ENCODE results near the gene ACE2. TPM values are rescaled to one million over a fixed set of nuclear protein-coding genes. Genes with fewer than 3 reads are reported as not detected.

ACE2 gene
- total RNA-seq, 1 donor from 2014 or later, result not detected

GRCh38 chrX:15579778-15580747, 20.7 kb downstream of the ACE2 start:
- H3K4me3 ChIP-seq (ENCODE audit: low read length in 3 of 3), result no peak overlapping the region
- H3K27me3 ChIP-seq (ENCODE audit: control insufficient read depth in 3 of 3, insufficient read depth in 3 of 3, low read length in 3 of 3), result peaks cover 0 to 4% (median 0%) of the 10 kb centered on the region in 3 donors
- H3K27ac ChIP-seq (ENCODE audit: low read depth, low read length), result no peak overlapping the region
- H3K4me1 ChIP-seq (ENCODE audit: control insufficient read depth in 3 of 3, insufficient read depth in 3 of 3, low read length in 3 of 3), result peaks cover 0 to 4% (median 4%) of the 10 kb centered on the region in 3 donors
- no peaks in the 10 kb centered on the region for H3K9me3 ChIP-seq (ENCODE audit: control insufficient read depth in 3 of 3, low read length in 3 of 3)
- H3K9ac ChIP-seq (ENCODE audit: low read depth in 1 of 3, low read length in 3 of 3), result no peak overlapping the region
- no peaks in the 10 kb centered on the region for H3K36me3 ChIP-seq (ENCODE audit: control insufficient read depth in 3 of 3, insufficient read depth in 3 of 3, low read length in 3 of 3)

GRCh38 chrX:15576019-15576418, 24.7 kb downstream of the ACE2 start:
- Histone ChIP-seq H3K4me1 (ENCODE audit: control insufficient read depth in 3 of 3, insufficient read depth in 3 of 3, low read length in 3 of 3) (peaks cover 0 to 4% (median 4%) of the 10 kb centered on the region in 3 donors), H3K36me3 (ENCODE audit: control insufficient read depth in 3 of 3, insufficient read depth in 3 of 3, low read length in 3 of 3) (no peaks in the 10 kb centered on the region), H3K27me3 (ENCODE audit: control insufficient read depth in 3 of 3, insufficient read depth in 3 of 3, low read length in 3 of 3) (peaks cover 0 to 6% (median 0%) of the 10 kb centered on the region in 3 donors), H3K9ac (ENCODE audit: low read depth in 1 of 3, low read length in 3 of 3) (no peak overlapping the region), H3K4me3 (ENCODE audit: low read length in 3 of 3) (no peak overlapping the region), H3K9me3 (ENCODE audit: control insufficient read depth in 3 of 3, low read length in 3 of 3) (no peaks in the 10 kb centered on the region), H3K27ac (ENCODE audit: low read depth, low read length) (no peak overlapping the region)

GRCh38 chrX:15574017-15574416, 26.7 kb downstream of the ACE2 start:
- peaks cover 0 to 6% (median 0%) of the 10 kb centered on the region in 3 donors for H3K27me3 ChIP-seq (ENCODE audit: control insufficient read depth in 3 of 3, insufficient read depth in 3 of 3, low read length in 3 of 3)
- no peaks in the 10 kb centered on the region for H3K9me3 ChIP-seq (ENCODE audit: control insufficient read depth in 3 of 3, low read length in 3 of 3)

GRCh38 chrX:15570145-15570544, 30.6 kb downstream of the ACE2 start:
- Histone ChIP-seq H3K4me3 (ENCODE audit: low read length in 3 of 3) (no peak overlapping the region), H3K9me3 (ENCODE audit: control insufficient read depth in 3 of 3, low read length in 3 of 3) (no peaks in the 10 kb centered on the region), H3K36me3 (ENCODE audit: control insufficient read depth in 3 of 3, insufficient read depth in 3 of 3, low read length in 3 of 3) (no peaks in the 10 kb centered on the region), H3K27ac (ENCODE audit: low read depth, low read length) (no peak overlapping the region), H3K9ac (ENCODE audit: low read depth in 1 of 3, low read length in 3 of 3) (no peak overlapping the region), H3K27me3 (ENCODE audit: control insufficient read depth in 3 of 3, insufficient read depth in 3 of 3, low read length in 3 of 3) (peaks cover 0 to 10% (median 0%) of the 10 kb centered on the region in 3 donors), H3K4me1 (ENCODE audit: control insufficient read depth in 3 of 3, insufficient read depth in 3 of 3, low read length in 3 of 3) (no peaks in the 10 kb centered on the region)

More at GRCh38 chrX:15574017-15574416, 26.7 kb downstream of the ACE2 start:
- Histone ChIP-seq H3K36me3 (ENCODE audit: control insufficient read depth in 3 of 3, insufficient read depth in 3 of 3, low read length in 3 of 3) (no peaks in the 10 kb centered on the region), H3K4me3 (ENCODE audit: low read length in 3 of 3) (no peak overlapping the region), H3K9ac (ENCODE audit: low read depth in 1 of 3, low read length in 3 of 3) (no peak overlapping the region), H3K27ac (ENCODE audit: low read depth, low read length) (no peak overlapping the region), H3K4me1 (ENCODE audit: control insufficient read depth in 3 of 3, insufficient read depth in 3 of 3, low read length in 3 of 3) (no peaks in the 10 kb centered on the region)

- H3K4me1 ChIP-seq (ENCODE audit: control insufficient read depth in 3 of 3, insufficient read depth in 3 of 3, low read length in 3 of 3), result no peaks in the 10 kb centered on the region
- no peak overlapping the region for H3K4me3 ChIP-seq (ENCODE audit: low read length in 3 of 3)
- no peaks in the 10 kb centered on the region for H3K36me3 ChIP-seq (ENCODE audit: control insufficient read depth in 3 of 3, insufficient read depth in 3 of 3, low read length in 3 of 3)
- H3K9me3 ChIP-seq (ENCODE audit: control insufficient read depth in 3 of 3, low read length in 3 of 3), result no peaks in the 10 kb centered on the region
- H3K9ac ChIP-seq (ENCODE audit: low read depth in 1 of 3, low read length in 3 of 3), result no peak overlapping the region
- peaks cover 0 to 7% (median 0%) of the 10 kb centered on the region in 3 donors for H3K27me3 ChIP-seq (ENCODE audit: control insufficient read depth in 3 of 3, insufficient read depth in 3 of 3, low read length in 3 of 3)
- H3K27ac ChIP-seq (ENCODE audit: low read depth, low read length), result no peak overlapping the region
Observed at GRCh38 chrX:15567886-15568616, 32.7 kb downstream of the ACE2 start.

- H3K27me3 ChIP-seq (ENCODE audit: control insufficient read depth in 3 of 3, insufficient read depth in 3 of 3, low read length in 3 of 3), result peaks cover 0 to 7% (median 0%) of the 10 kb centered on the region in 3 donors
- no peaks in the 10 kb centered on the region for H3K4me1 ChIP-seq (ENCODE audit: control insufficient read depth in 3 of 3, insufficient read depth in 3 of 3, low read length in 3 of 3)
- no peak overlapping the region for H3K27ac ChIP-seq (ENCODE audit: low read depth, low read length)
- no peak overlapping the region for H3K4me3 ChIP-seq (ENCODE audit: low read length in 3 of 3)
- H3K9me3 ChIP-seq (ENCODE audit: control insufficient read depth in 3 of 3, low read length in 3 of 3), result no peaks in the 10 kb centered on the region
- H3K36me3 ChIP-seq (ENCODE audit: control insufficient read depth in 3 of 3, insufficient read depth in 3 of 3, low read length in 3 of 3), result no peaks in the 10 kb centered on the region
- H3K9ac ChIP-seq (ENCODE audit: low read depth in 1 of 3, low read length in 3 of 3), result no peak overlapping the region
Observed at GRCh38 chrX:15567267-15567666, 33.5 kb downstream of the ACE2 start.

- Histone ChIP-seq H3K27me3 (ENCODE audit: control insufficient read depth in 3 of 3, insufficient read depth in 3 of 3, low read length in 3 of 3) (peaks cover 0 to 7% (median 0%) of the 10 kb centered on the region in 3 donors), H3K9ac (ENCODE audit: low read depth in 1 of 3, low read length in 3 of 3) (no peak overlapping the region), H3K4me1 (ENCODE audit: control insufficient read depth in 3 of 3, insufficient read depth in 3 of 3, low read length in 3 of 3) (no peaks in the 10 kb centered on the region), H3K4me3 (ENCODE audit: low read length in 3 of 3) (no peak overlapping the region), H3K36me3 (ENCODE audit: control insufficient read depth in 3 of 3, insufficient read depth in 3 of 3, low read length in 3 of 3) (no peaks in the 10 kb centered on the region), H3K9me3 (ENCODE audit: control insufficient read depth in 3 of 3, low read length in 3 of 3) (no peaks in the 10 kb centered on the region), H3K27ac (ENCODE audit: low read depth, low read length) (no peak overlapping the region)
Observed at GRCh38 chrX:15566244-15566643, 34.5 kb downstream of the ACE2 start.

GRCh38 chrX:15564981-15565579, 35.7 kb downstream of the ACE2 start:
- Histone ChIP-seq H3K9me3 (ENCODE audit: control insufficient read depth in 3 of 3, low read length in 3 of 3) (no peaks in the 10 kb centered on the region), H3K27me3 (ENCODE audit: control insufficient read depth in 3 of 3, insufficient read depth in 3 of 3, low read length in 3 of 3) (peaks cover 0 to 7% (median 0%) of the 10 kb centered on the region in 3 donors), H3K4me1 (ENCODE audit: control insufficient read depth in 3 of 3, insufficient read depth in 3 of 3, low read length in 3 of 3) (no peaks in the 10 kb centered on the region), H3K36me3 (ENCODE audit: control insufficient read depth in 3 of 3, insufficient read depth in 3 of 3, low read length in 3 of 3) (no peaks in the 10 kb centered on the region), H3K9ac (ENCODE audit: low read depth in 1 of 3, low read length in 3 of 3) (no peak overlapping the region), H3K4me3 (ENCODE audit: low read length in 3 of 3) (no peak overlapping the region), H3K27ac (ENCODE audit: low read depth, low read length) (no peak overlapping the region)

- Histone ChIP-seq H3K4me3 (ENCODE audit: low read length in 3 of 3) (no peak overlapping the region), H3K4me1 (ENCODE audit: control insufficient read depth in 3 of 3, insufficient read depth in 3 of 3, low read length in 3 of 3) (no peaks in the 10 kb centered on the region), H3K9ac (ENCODE audit: low read depth in 1 of 3, low read length in 3 of 3) (no peak overlapping the region), H3K9me3 (ENCODE audit: control insufficient read depth in 3 of 3, low read length in 3 of 3) (no peaks in the 10 kb centered on the region), H3K36me3 (ENCODE audit: control insufficient read depth in 3 of 3, insufficient read depth in 3 of 3, low read length in 3 of 3) (no peaks in the 10 kb centered on the region), H3K27ac (ENCODE audit: low read depth, low read length) (no peak overlapping the region), H3K27me3 (ENCODE audit: control insufficient read depth in 3 of 3, insufficient read depth in 3 of 3, low read length in 3 of 3) (peaks cover 0 to 7% (median 0%) of the 10 kb centered on the region in 3 donors)
Observed at GRCh38 chrX:15563056-15563455, 37.7 kb downstream of the ACE2 start.

All from skeletal muscle tissue (tissue), 4 donors.